Esophagus (tissue), 2 donors: ENCODE results near the gene TAF3. TPM values are rescaled to one million over a fixed set of nuclear protein-coding genes. Genes with fewer than 3 reads are reported as not detected.

Experiments
- H3K27ac ChIP-seq, 2 donors: one replicate each; pipeline ENCODE4 v1.5.1; 2013; ENCODE audit warnings: low read depth in 2 of 2, mild to moderate bottlenecking in 2 of 2, inconsistent platforms in 1 of 2, low read length in 1 of 2, moderate library complexity in 1 of 2
- H3K27me3 ChIP-seq, 2 donors: one replicate each; pipeline ENCODE4 v1.6.1; 2013; ENCODE audit warnings: low read length in 2 of 2, control low read depth in 1 of 2, mild to moderate bottlenecking in 1 of 2; ENCODE audit not compliant: insufficient read depth in 2 of 2, control insufficient read depth in 1 of 2
- H3K36me3 ChIP-seq, 2 donors: one replicate each; pipeline ENCODE4 v1.6.1; 2013; ENCODE audit warnings: low read length in 1 of 2; ENCODE audit not compliant: control insufficient read depth in 2 of 2, insufficient read depth in 2 of 2
- H3K4me1 ChIP-seq, 2 donors: one replicate each; pipeline ENCODE4 v1.6.1; 2013; ENCODE audit warnings: low read length in 1 of 2; ENCODE audit not compliant: control insufficient read depth in 2 of 2, insufficient read depth in 2 of 2
- H3K4me3 ChIP-seq, 2 donors: one replicate each; pipeline ENCODE4 v1.5.1; 2013; ENCODE audit warnings: low read length in 2 of 2, mild to moderate bottlenecking in 2 of 2, low read depth in 1 of 2, moderate library complexity in 1 of 2
- H3K9me3 ChIP-seq, 2 donors: one replicate each; pipeline ENCODE4 v1.6.1; 2013; ENCODE audit warnings: mild to moderate bottlenecking in 2 of 2, low read depth in 1 of 2, low read length in 1 of 2, moderate library complexity in 1 of 2; ENCODE audit not compliant: control insufficient read depth in 2 of 2, insufficient read depth in 1 of 2
- WGBS, 2 donors: extraction: QIAGEN DNeasy Blood & Tissue Kit; methylation state at CpG; one replicate each; pipeline ENCODE4 v1.1.7; 2013; 5-methylcytosine and 5-hydroxymethylcytosine counted together
- polyA plus RNA-seq, 2 donors: library from polyadenylated mRNA; stranded (reverse); fragments of 200-250 nt; gene quantifications; one replicate each; pipeline ENCODE4 v1.2.3, GENCODE V29; 2013
- donor health status: healthy with polysubstance abuse.
- donor health status: Bipolar disorder and iron deficiency.

TAF3 gene
- polyA plus RNA-seq, 2 donors, result 1.6 to 1.9 TPM

GRCh38 chr10:7937315-7937945, 119.1 kb downstream of the TAF3 start:
- Histone ChIP-seq H3K27me3 (no peaks in the 10 kb centered on the region), H3K4me3 (no peak overlapping the region), H3K9me3 (peaks cover 0 to 2% of the 10 kb centered on the region in 2 donors), H3K4me1 (peaks cover 0 to 2% of the 10 kb centered on the region in 2 donors), H3K36me3 (no peaks in the 10 kb centered on the region), H3K27ac (no peak overlapping the region)
- WGBS, 2 donors, result 81 to 91% methylated on average over 5 of the region's 5 CpGs

GRCh38 chr10:7941576-7941975, 123.3 kb downstream of the TAF3 start:
- Histone ChIP-seq H3K4me1 (no peaks in the 10 kb centered on the region), H3K36me3 (peaks cover 0 to 2% of the 10 kb centered on the region in 2 donors), H3K9me3 (peaks cover 0 to 2% of the 10 kb centered on the region in 2 donors), H3K27ac (no peak overlapping the region), H3K27me3 (no peaks in the 10 kb centered on the region), H3K4me3 (no peak overlapping the region)
- 89% methylated on average over 6 of the region's 6 CpGs for WGBS, 2 donors

GRCh38 chr10:7942316-7942715, 124.0 kb downstream of the TAF3 start:
- Histone ChIP-seq H3K4me1 (no peaks in the 10 kb centered on the region), H3K27me3 (no peaks in the 10 kb centered on the region), H3K36me3 (peaks cover 0 to 2% of the 10 kb centered on the region in 2 donors), H3K27ac (no peak overlapping the region), H3K4me3 (no peak overlapping the region), H3K9me3 (peaks cover 0 to 2% of the 10 kb centered on the region in 2 donors)
- WGBS, 2 donors, result 89 to 91% methylated on average over 4 of the region's 4 CpGs

GRCh38 chr10:7942859-7943258, 124.6 kb downstream of the TAF3 start:
- Histone ChIP-seq H3K9me3 (peaks cover 0 to 2% of the 10 kb centered on the region in 2 donors), H3K27me3 (no peaks in the 10 kb centered on the region), H3K36me3 (peaks cover 0 to 2% of the 10 kb centered on the region in 2 donors), H3K4me1 (no peaks in the 10 kb centered on the region), H3K27ac (no peak overlapping the region), H3K4me3 (no peak overlapping the region)
- WGBS, 2 donors, result 93 to 94% methylated on average over 11 of the region's 11 CpGs

GRCh38 chr10:7944215-7944480, 125.8 kb downstream of the TAF3 start:
- Histone ChIP-seq H3K27ac (no peak overlapping the region), H3K4me1 (no peaks in the 10 kb centered on the region), H3K36me3 (peaks cover 0 to 2% of the 10 kb centered on the region in 2 donors), H3K4me3 (no peak overlapping the region), H3K9me3 (no peaks in the 10 kb centered on the region), H3K27me3 (no peaks in the 10 kb centered on the region)
- 67 to 71% methylated on average over 2 of the region's 2 CpGs for WGBS, 2 donors

- H3K27me3 ChIP-seq, result no peaks in the 10 kb centered on the region
- H3K9me3 ChIP-seq, result no peaks in the 10 kb centered on the region
- no peak overlapping the region for H3K4me3 ChIP-seq
- peaks cover 0 to 2% of the 10 kb centered on the region in 2 donors for H3K36me3 ChIP-seq
- no peaks in the 10 kb centered on the region for H3K4me1 ChIP-seq
- H3K27ac ChIP-seq, result no peak overlapping the region
Observed at GRCh38 chr10:7944537-7944936, 126.2 kb downstream of the TAF3 start.

- Histone ChIP-seq H3K9me3 (no peaks in the 10 kb centered on the region), H3K4me1 (no peaks in the 10 kb centered on the region), H3K36me3 (peaks cover 0 to 2% of the 10 kb centered on the region in 2 donors), H3K27me3 (no peaks in the 10 kb centered on the region), H3K4me3 (no peak overlapping the region), H3K27ac (no peak overlapping the region)
- 84 to 90% methylated on average over 2 of the region's 2 CpGs for WGBS, 2 donors
Observed at GRCh38 chr10:7945034-7945433, 126.7 kb downstream of the TAF3 start.

GRCh38 chr10:7945469-7946187, 127.3 kb downstream of the TAF3 start:
- no peaks in the 10 kb centered on the region for H3K27me3 ChIP-seq
- no peaks in the 10 kb centered on the region for H3K9me3 ChIP-seq
- 87 to 89% methylated on average over 11 of the region's 11 CpGs for WGBS, 2 donors
- H3K27ac ChIP-seq, result no peak overlapping the region
- peaks cover 0 to 2% of the 10 kb centered on the region in 2 donors for H3K36me3 ChIP-seq
- H3K4me3 ChIP-seq, result no peak overlapping the region
- H3K4me1 ChIP-seq, result no peaks in the 10 kb centered on the region

- Histone ChIP-seq H3K4me1 (peaks cover 0 to 3% of the 10 kb centered on the region in 2 donors), H3K9me3 (no peaks in the 10 kb centered on the region), H3K27me3 (no peaks in the 10 kb centered on the region), H3K36me3 (no peaks in the 10 kb centered on the region), H3K27ac (no peak overlapping the region), H3K4me3 (no peak overlapping the region)
- WGBS, 2 donors, result 81 to 86% methylated on average over 6 of the region's 6 CpGs
Observed at GRCh38 chr10:7948371-7949000, 130.2 kb downstream of the TAF3 start.
